HCT116 (cell line): ENCODE results near the gene HEMGN. TPM values are rescaled to one million over a fixed set of nuclear protein-coding genes. Genes with fewer than 3 reads are reported as not detected.

Experiments
- ATAC-seq: fragments of 200-7000 bp; cut with Tn5 transposase; 2 replicates; pipeline ENCODE4 v1.9.1; 2020; ENCODE audit warnings: mild to moderate bottlenecking, moderate library complexity
- BruUV-seq: library from RNA; stranded (reverse); fragments of 400-500 nt; replicated peaks from 2 replicates; lab custom pipeline; 2021; lab: Mats Ljungman, UMichigan
- CTCF ChIA-PET: fragments of 300-600 bp; sonication (Branson Sonifier 250); formaldehyde crosslinking; loops from one replicate; lab custom pipeline; 2021; ENCODE audit warnings: antibody characterized with exemption; lab: Charles Lee
- POLR2A ChIA-PET: fragments of 300-600, 350-600 bp; sonication (Branson Sonifier 250); formaldehyde crosslinking; loops from one replicate; lab custom pipeline; 2021; ENCODE audit warnings: antibody characterized with exemption; lab: Charles Lee
- RAD21 ChIA-PET, 2 experiments: fragments of 300-600 bp; sonication (Branson Sonifier 250); formaldehyde crosslinking; loops; one replicate each; lab custom pipeline; 2023; ENCODE audit warnings: low total read pairs in 2 of 2; ENCODE audit not compliant: uncharacterized antibody in 2 of 2, unreplicated experiment in 2 of 2, low non-redundant PET in 1 of 2; lab: Charles Lee
- DNase-seq: peaks from one replicate; pipeline ENCODE4 v3.0.0-alpha.2; 2010; ENCODE audit warnings: low read depth, low spot score
- H2AFZ ChIP-seq: fragments of 200-600 bp; shearing (Covaris generic), sonication (generic); 2 replicates; pipeline ENCODE4 v1.6.1; 2017; ENCODE audit warnings: low read depth, mixed run types, mixed read lengths, antibody characterized with exemption, low read length; ENCODE audit not compliant: poor library complexity, severe bottlenecking
- H3K27ac ChIP-seq: 2 replicates; pipeline ENCODE4 v1.5.1; 2012; ENCODE audit warnings: low read depth, low read length
- H3K27me3 ChIP-seq: fragments of 200-600 bp; sonication (generic); 2 replicates; pipeline ENCODE4 v1.6.1; 2016; ENCODE audit warnings: mixed run types, low read length, mixed read lengths; ENCODE audit not compliant: insufficient read depth
- H3K36me3 ChIP-seq, 2 experiments: fragments of 200-500 bp in 1 of 2; fragments of 200-600 bp in 1 of 2; sonication (Bioruptor generic) in 1 of 2; sonication (generic) in 1 of 2; 2 replicates each; pipeline versions ENCODE4 v1.5.1 to v1.6.1; 2014 to 2016; ENCODE audit warnings: low read length in 2 of 2, inconsistent platforms in 1 of 2, mixed read lengths in 1 of 2, mixed run types in 1 of 2; ENCODE audit not compliant: insufficient read depth in 2 of 2, control insufficient read depth in 1 of 2
- H3K4me1 ChIP-seq, 2 experiments: fragments of 200-600 bp in 1 of 2; sonication (generic) in 1 of 2; 2 replicates each; pipeline versions ENCODE4 v1.5.1 to v1.6.1; 2012 to 2017; ENCODE audit warnings: low read length in 2 of 2, inconsistent platforms in 1 of 2, mild to moderate bottlenecking in 1 of 2, mixed read lengths in 1 of 2, mixed run types in 1 of 2, moderate library complexity in 1 of 2; ENCODE audit not compliant: insufficient read depth in 2 of 2, control insufficient read depth in 1 of 2
- H3K4me2 ChIP-seq: fragments of 200-600 bp; sonication (generic); 2 replicates; pipeline ENCODE4 v1.6.1; 2017; ENCODE audit warnings: mixed run types, low read length, mixed read lengths
- H3K4me3 ChIP-seq, 2 experiments: fragments of 200-600 bp in 1 of 2; sonication (generic) in 1 of 2; replicated peaks in 1 of 2; 2 replicates each; pipeline ENCODE4 v1.5.1; 2011 to 2016; ENCODE audit warnings: low read length in 2 of 2, control low read depth in 1 of 2, low read depth in 1 of 2, mild to moderate bottlenecking in 1 of 2, mixed read lengths in 1 of 2, mixed run types in 1 of 2
- H3K79me2 ChIP-seq: fragments of 200-600 bp; sonication (generic); 2 replicates; pipeline ENCODE4 v1.6.1; 2017; ENCODE audit warnings: mild to moderate bottlenecking, mixed run types, low read length, moderate library complexity, mixed read lengths; ENCODE audit not compliant: insufficient read depth
- H3K9ac ChIP-seq: fragments of 200-600 bp; sonication (generic); 2 replicates; pipeline ENCODE4 v1.6.1; 2016; ENCODE audit warnings: low read length, mixed read lengths
- H3K9me2 ChIP-seq: fragments of 200-600 bp; sonication (generic), shearing (Covaris generic); 2 replicates; pipeline ENCODE4 v1.6.1; 2017; ENCODE audit warnings: mixed run types, mild to moderate bottlenecking, moderate library complexity; ENCODE audit not compliant: insufficient read depth
- H3K9me3 ChIP-seq, 2 experiments: fragments of 200-500 bp in 1 of 2; fragments of 200-600 bp in 1 of 2; sonication (Bioruptor generic) in 1 of 2; sonication (generic) in 1 of 2; 2 replicates each; pipeline ENCODE4 v1.6.1; 2014 to 2017; ENCODE audit warnings: low read length in 2 of 2, mixed read lengths in 2 of 2, inconsistent platforms in 1 of 2, low read depth in 1 of 2, mild to moderate bottlenecking in 1 of 2, mixed run types in 1 of 2, moderate library complexity in 1 of 2; ENCODE audit not compliant: control insufficient read depth in 1 of 2, insufficient read depth in 1 of 2
- H4K20me1 ChIP-seq: fragments of 200-600 bp; sonication (generic), shearing (Covaris generic); 2 replicates; pipeline ENCODE4 v1.6.1; 2017; ENCODE audit warnings: mixed run types, mild to moderate bottlenecking, moderate library complexity; ENCODE audit not compliant: insufficient read depth
- ATF3 ChIP-seq: IDR thresholded peaks from 2 replicates; pipeline ENCODE4 v1.6.1; 2012
- CBX3 ChIP-seq: IDR thresholded peaks from 2 replicates; pipeline ENCODE4 v1.6.1; 2012; ENCODE audit warnings: low read depth
- CTCF ChIP-seq, 3 experiments: fragments of 200-600 bp in 1 of 3; sonication (generic) in 1 of 3; IDR thresholded peaks in 2 of 3; conservative IDR thresholded peaks in 1 of 3; 2 replicates each; pipeline ENCODE4 v1.5.1; 2012 to 2017; ENCODE audit warnings: low read depth in 2 of 3, low read length in 2 of 3, antibody characterized with exemption in 1 of 3, borderline replicate concordance in 1 of 3, control low read depth in 1 of 3, mild to moderate bottlenecking in 1 of 3, mixed read lengths in 1 of 3, mixed run types in 1 of 3, moderate library complexity in 1 of 3; ENCODE audit not compliant: insufficient read depth in 1 of 3
- EGR1 ChIP-seq: IDR thresholded peaks from 2 replicates; pipeline ENCODE4 v1.6.1; 2012; ENCODE audit warnings: low read depth
- EZH2 ChIP-seq: fragments of 200-600 bp; sonication (generic); IDR thresholded peaks from 2 replicates; pipeline ENCODE4 v1.6.1; 2017; ENCODE audit warnings: antibody characterized with exemption, mixed run types
- EZH2phosphoT487 ChIP-seq: fragments of 200-600 bp; IDR thresholded peaks from 2 replicates; pipeline ENCODE4 v1.6.1; 2018; ENCODE audit warnings: antibody characterized with exemption, borderline replicate concordance
- POLR2A ChIP-seq: IDR thresholded peaks from 2 replicates; pipeline ENCODE4 v1.7.0; 2011; ENCODE audit warnings: borderline replicate concordance; ENCODE audit not compliant: insufficient read depth, insufficient read length; ENCODE audit errors: extremely low read depth
- SIN3A ChIP-seq: IDR thresholded peaks from 2 replicates; pipeline ENCODE4 v1.6.1; 2012; ENCODE audit warnings: low read depth
- SRF ChIP-seq: IDR thresholded peaks from 2 replicates; pipeline ENCODE4 v1.6.1; 2012; ENCODE audit warnings: low read depth
- TCF7L2 ChIP-seq: IDR thresholded peaks from 2 replicates; pipeline ENCODE4 v1.7.0; 2011; ENCODE audit warnings: borderline replicate concordance, inconsistent platforms; ENCODE audit not compliant: insufficient read depth, insufficient read length; ENCODE audit errors: extremely low read depth
- ZFX ChIP-seq: fragments of 450-650 bp; IDR thresholded peaks from 2 replicates; pipeline ENCODE4 v1.6.1; 2017
- ZNF274 ChIP-seq: fragments of 200-500 bp; sonication (Bioruptor generic); IDR thresholded peaks from 2 replicates; pipeline ENCODE4 v1.6.1; 2014; ENCODE audit warnings: mild to moderate bottlenecking, low read depth, low read length, inconsistent platforms
- intact Hi-C: fragments of 100-400 bp; cut with micrococcal nuclease; formaldehyde crosslinking; loops from 2 replicates; pipeline ENCODE4 v1.10.0; 2022
- total RNA-seq: library from RNA; stranded (reverse); gene quantifications from one replicate; pipeline ENCODE4 v1.2.1, GENCODE V29; 2021; ENCODE audit not compliant: unreplicated experiment

The HEMGN gene
- total RNA-seq, 1 experiment from 2014 or later = not detected

- Histone ChIP-seq H3K4me3 (no peak overlapping the region), H3K4me1 (no peaks in the 10 kb centered on the region), H2AFZ (no peak overlapping the region), H3K27ac (no peak overlapping the region), H3K79me2 (no peaks in the 10 kb centered on the region), H3K9me3 (no peaks in the 10 kb centered on the region), H3K27me3 (no peaks in the 10 kb centered on the region), H3K4me2 (no peak overlapping the region), H3K36me3 (peaks cover 0 to 10% of the 10 kb centered on the region in 2 experiments; a peak in 2 of 4 replicates), H4K20me1 (no peaks in the 10 kb centered on the region), H3K9me2 (no peaks in the 10 kb centered on the region), H3K9ac (no peak overlapping the region)
- RAD21 ChIA-PET = no interaction called here
- POLR2A ChIA-PET = no interaction called here
- BruUV-seq = no TSS peak
- ATAC-seq (no peak), DNase-seq (no peak)
- intact Hi-C loops = no loop called here
- TF ChIP-seq EGR1 (no peak), POLR2A (no peak), ZNF274 (no peak), ZFX (no peak), SIN3A (no peak), EZH2phosphoT487 (no peak), CTCF (IDR thresholded peaks at IDR 0.05 in 2 of 3, conservative IDR thresholded peaks at IDR 0.05 in 1 of 3; ENCODE audit: borderline replicate concordance in 1 of 3, insufficient read depth in 1 of 3, low read depth in 2 of 3, low read length in 2 of 3) (no peak), ATF3 (no peak), SRF (no peak), EZH2 (no peak), CBX3 (no peak), TCF7L2 (no peak)
- CTCF ChIA-PET = interaction anchor here (1.4 kb wide), 1 partner anchor 17 kb away, joined by 3 read pairs; no protein-coding TSS in a partner anchor
These were observed 30.9 kb downstream of the HEMGN start for GRCh38 chr9:97907046-97907445.
